ENCODE results near the gene NLRP2B. TPM values are rescaled to one million over a fixed set of nuclear protein-coding genes. Genes with fewer than 3 reads are reported as not detected.

NLRP2B gene
- polyA plus RNA-seq, 4 donors = 0.06 to 0.08 TPM; not detected in 2

Other genes with a start within 250 kb of the NLRP2B start
- 10 to 100 TPM; 10.7 to 12.3 (median 11.2) TPM for gene ZXDB, start 88.2 kb downstream of the NLRP2B start, polyA plus RNA-seq (ENCODE audit: insufficient read length in 4 of 4)
- 1 to 10 TPM; 5.2 to 5.9 (median 5.2) TPM for gene ZXDA, start 230.2 kb upstream of the NLRP2B start, polyA plus RNA-seq (ENCODE audit: insufficient read length in 4 of 4)

All from right renal pelvis (tissue), 4 donors.